ENCODE measurements around the gene EPB41L3. TPM values are rescaled to one million over a fixed set of nuclear protein-coding genes. Genes with fewer than 3 reads are reported as not detected.

EPB41L3 gene
- total and polyA plus RNA-seq, 2 experiments from 2014 or later: 8.0 to 11.7 TPM

DNA sequence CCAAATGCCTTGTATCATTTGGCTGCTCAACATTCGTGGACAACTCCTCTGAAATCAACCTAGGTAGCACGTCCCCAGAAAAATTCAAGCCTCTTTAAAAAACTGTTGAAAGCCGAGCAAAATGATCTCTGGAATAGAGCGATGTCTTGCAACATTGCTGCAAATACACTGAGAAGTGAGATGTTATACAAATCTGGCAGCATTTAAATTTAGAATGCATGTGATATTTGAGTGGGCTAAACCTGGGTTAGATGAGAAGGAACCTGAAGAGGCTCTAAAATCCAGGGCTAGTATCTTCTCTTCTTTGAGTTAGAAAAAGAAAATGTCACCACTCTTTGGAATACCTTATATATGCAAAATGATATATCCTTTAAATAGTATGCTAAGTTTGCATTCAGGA, 166.8 kb downstream of the EPB41L3 start (continued):
- TF ChIP-seq, protein P1, sequence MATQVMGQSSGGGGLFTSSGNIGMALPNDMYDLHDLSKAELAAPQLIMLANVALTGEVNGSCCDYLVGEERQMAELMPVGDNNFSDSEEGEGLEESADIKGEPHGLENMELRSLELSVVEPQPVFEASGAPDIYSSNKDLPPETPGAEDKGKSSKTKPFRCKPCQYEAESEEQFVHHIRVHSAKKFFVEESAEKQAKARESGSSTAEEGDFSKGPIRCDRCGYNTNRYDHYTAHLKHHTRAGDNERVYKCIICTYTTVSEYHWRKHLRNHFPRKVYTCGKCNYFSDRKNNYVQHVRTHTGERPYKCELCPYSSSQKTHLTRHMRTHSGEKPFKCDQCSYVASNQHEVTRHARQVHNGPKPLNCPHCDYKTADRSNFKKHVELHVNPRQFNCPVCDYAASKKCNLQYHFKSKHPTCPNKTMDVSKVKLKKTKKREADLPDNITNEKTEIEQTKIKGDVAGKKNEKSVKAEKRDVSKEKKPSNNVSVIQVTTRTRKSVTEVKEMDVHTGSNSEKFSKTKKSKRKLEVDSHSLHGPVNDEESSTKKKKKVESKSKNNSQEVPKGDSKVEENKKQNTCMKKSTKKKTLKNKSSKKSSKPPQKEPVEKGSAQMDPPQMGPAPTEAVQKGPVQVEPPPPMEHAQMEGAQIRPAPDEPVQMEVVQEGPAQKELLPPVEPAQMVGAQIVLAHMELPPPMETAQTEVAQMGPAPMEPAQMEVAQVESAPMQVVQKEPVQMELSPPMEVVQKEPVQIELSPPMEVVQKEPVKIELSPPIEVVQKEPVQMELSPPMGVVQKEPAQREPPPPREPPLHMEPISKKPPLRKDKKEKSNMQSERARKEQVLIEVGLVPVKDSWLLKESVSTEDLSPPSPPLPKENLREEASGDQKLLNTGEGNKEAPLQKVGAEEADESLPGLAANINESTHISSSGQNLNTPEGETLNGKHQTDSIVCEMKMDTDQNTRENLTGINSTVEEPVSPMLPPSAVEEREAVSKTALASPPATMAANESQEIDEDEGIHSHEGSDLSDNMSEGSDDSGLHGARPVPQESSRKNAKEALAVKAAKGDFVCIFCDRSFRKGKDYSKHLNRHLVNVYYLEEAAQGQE (IDR thresholded peaks at IDR 0.05; ENCODE audit: unreplicated experiment): no peak
- TF ChIP-seq EZH2 (IDR thresholded peaks at IDR 0.05; ENCODE audit: low read depth, unreplicated experiment) (no peak), EZH2phosphoT487 (IDR thresholded peaks at IDR 0.05; ENCODE audit: unreplicated experiment) (no peak), STAT1 (IDR thresholded peaks at IDR 0.05; ENCODE audit: unreplicated experiment) (no peak), NANOG (IDR thresholded peaks at IDR 0.05; ENCODE audit: borderline replicate concordance) (no peak), CREB1 (CRISPR knock-in tag; IDR thresholded peaks at IDR 0.05; ENCODE audit: low read depth) (no peak), ZNF114 (CRISPR knock-in tag; IDR thresholded peaks at IDR 0.05) (no peak), POLR2AphosphoS5 (IDR thresholded peaks at IDR 0.05; ENCODE audit: low read depth) (no peak)

GRCh38 chr18:5370332-5370731, 173.5 kb downstream of the EPB41L3 start:
- Histone ChIP-seq H3K4me3 (no peak overlapping the region), H3K27ac (ENCODE audit: low read depth) (no peak overlapping the region), H3K36me3 (ENCODE audit: insufficient read depth) (no peaks in the 10 kb centered on the region), H3K79me2 (replicated peaks; ENCODE audit: insufficient read depth) (no peaks in the 10 kb centered on the region), H3K4me2 (no peak overlapping the region), H3K9me2 (ENCODE audit: insufficient read depth) (no peaks in the 10 kb centered on the region), H3F3A (replicated peaks; ENCODE audit: low read depth) (no peaks in the 10 kb centered on the region), H4K20me1 (replicated peaks; ENCODE audit: insufficient read depth) (no peaks in the 10 kb centered on the region), H3K27me3 (ENCODE audit: insufficient read depth) (no peaks in the 10 kb centered on the region), H2AFZ (no peak overlapping the region), H3K4me1 (ENCODE audit: insufficient read depth) (0 out of 2 replicates have a peak, but pooled peaks cover 5% of the 10 kb centered on the region)
- no peak for TF ChIP-seq ZNF114 (CRISPR knock-in tag; IDR thresholded peaks at IDR 0.05)
- TF ChIP-seq, protein P1 (IDR thresholded peaks at IDR 0.05; ENCODE audit: unreplicated experiment): peak; percentile 68
- no peaks in the 10 kb centered on the region for H3K9me3 Mint-ChIP-seq
- no peak overlapping the region for H3K4me3 Mint-ChIP-seq
- peaks cover 6% of the 10 kb centered on the region; the same call in 2 of the 3 replicates for H3K4me1 Mint-ChIP-seq
- DNase-seq (ENCODE audit: low spot score) (peak; percentile 11), ATAC-seq (no peak)
- no peaks in the 10 kb centered on the region for H3K27me3 Mint-ChIP-seq (ENCODE audit: insufficient read depth, low read depth, poor library complexity)
- no peak overlapping the region for H3K27ac Mint-ChIP-seq
- H3K36me3 Mint-ChIP-seq (ENCODE audit: low read depth): no peaks in the 10 kb centered on the region
